HG03460 (cell line): Measurements from ENCODE around the gene GMDS.

Source experiments
- ATAC-seq: cut with Tn5 transposase; IDR thresholded peaks from one replicate; pipeline ENCODE4 v1.9.1; 2021; ENCODE audit not compliant: unreplicated experiment

GMDS gene

DNA sequence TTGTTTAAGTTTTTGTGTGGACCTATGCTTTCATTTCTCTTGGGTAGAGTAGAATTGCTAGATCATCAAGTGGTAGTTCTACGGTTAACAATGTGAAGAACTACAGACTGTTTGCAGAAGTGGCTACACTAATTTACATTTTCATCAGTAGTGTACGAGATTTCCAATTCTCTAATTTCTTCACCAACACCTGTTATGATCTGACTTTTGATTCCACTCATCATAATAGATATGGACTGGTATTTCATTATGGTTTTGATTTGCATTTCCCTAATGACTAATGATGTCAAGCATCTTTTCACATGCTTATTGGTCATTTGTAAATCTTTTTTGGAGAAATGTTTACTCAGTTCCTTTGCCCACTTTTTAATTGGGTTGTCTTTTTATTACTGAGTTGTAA is 244.4 kb downstream of the GMDS start:
- ATAC-seq, result no peak

DNA sequence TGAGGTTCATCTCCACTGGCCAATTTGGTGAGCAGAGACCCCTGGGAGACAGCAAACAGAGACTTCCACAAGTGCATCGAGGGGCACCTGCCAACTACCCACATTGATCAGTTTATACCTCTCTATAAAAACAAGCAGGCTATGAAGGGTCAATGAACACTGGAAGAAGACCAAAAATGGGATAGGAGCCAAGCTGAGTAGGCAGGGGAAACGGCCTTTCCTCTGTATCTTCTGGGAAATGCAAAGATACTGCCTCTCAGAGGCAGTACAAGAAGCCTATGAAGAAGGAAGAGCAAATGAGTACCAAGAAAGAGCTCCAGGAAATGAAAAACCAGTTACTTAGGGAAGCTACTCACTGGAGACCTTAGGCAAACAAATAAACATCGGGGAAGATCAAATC is 247.7 kb downstream of the GMDS start:
- ATAC-seq, result no peak

DNA sequence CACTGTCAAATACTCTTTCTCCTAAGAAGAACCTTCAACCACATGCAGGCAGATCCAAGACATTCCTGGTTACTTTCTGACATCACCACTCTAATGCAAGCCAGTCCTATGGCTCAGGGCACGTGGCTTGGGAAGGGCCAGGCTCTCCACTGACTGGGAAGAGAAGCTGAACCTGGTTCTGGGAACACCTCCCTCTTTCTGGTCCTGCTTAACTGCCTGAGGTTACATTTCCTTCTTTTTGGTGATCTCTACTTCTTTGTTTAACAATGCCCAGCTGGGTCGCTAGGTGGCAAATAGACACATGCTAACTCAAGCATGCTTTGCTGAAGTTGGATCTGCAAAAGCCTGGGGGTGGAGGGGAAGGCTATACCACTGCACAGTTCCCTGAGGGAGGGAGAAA is 249.8 kb downstream of the GMDS start:
- ATAC-seq, result no peak

DNA sequence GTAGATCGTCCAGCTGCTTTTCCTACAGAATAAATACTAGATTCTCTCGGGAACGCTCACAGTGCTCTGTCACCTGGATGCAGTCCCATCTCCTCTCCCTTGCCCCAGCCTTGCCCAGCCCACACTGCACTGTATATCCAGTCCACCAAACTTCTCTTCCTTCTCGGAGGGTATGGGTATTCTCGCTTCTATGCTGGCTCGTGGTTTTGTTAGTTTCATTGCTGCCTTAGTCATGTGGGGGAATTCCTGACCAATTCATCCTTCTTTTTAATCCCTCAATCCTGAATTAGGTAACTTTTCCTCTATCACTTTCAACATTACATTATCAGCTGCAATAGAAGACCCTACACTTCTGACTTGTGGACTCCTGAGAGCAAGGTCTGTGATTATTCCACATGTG is 252.4 kb downstream of the GMDS start:
- ATAC-seq, result no peak

DNA sequence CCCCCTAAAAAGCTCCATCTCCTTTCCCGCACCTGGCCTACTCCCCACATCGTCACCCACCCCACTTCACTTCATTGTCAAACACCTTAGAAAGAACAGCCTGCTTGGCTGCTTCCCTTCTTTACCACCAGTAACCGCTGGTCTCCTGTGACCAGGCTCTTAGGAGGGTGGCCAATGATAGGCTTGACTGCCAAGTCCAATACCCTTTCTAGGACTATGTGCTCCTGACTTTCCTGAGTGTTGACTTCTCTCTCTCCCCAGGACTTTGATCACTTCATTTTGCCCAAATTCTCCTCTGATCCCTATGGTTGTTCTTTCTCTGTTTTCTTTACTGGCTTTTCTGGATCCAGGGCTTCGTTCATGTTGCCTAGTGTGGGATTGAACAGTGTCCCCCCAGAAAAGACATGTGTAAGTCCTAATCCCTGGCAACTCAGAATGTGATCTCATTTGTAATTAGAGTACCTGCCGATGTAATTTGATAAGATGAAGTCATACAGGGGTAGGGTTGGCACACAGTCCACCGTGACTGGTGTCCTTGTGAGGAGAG is 254.0 kb downstream of the GMDS start:
- no peak for ATAC-seq

DNA sequence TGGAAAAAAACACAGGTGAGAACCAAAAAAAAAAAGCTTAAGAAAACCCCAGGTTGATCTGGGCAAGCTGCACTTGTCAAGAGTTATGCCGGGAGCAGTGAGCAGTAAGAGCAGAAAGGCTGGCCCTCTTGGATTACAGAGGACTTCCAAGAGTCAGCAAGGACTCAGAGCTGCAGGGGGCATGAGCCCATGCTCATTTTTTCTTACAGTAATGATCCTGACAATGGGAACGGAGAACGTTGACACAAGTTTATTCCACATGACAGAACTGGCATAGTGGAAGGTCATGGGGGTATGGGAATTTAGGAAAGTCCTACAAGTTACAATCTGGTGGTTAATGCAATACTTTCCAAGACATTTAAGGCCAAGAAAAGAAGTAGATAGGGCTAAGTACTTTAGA is 256.6 kb downstream of the GMDS start:
- ATAC-seq, result no peak

DNA sequence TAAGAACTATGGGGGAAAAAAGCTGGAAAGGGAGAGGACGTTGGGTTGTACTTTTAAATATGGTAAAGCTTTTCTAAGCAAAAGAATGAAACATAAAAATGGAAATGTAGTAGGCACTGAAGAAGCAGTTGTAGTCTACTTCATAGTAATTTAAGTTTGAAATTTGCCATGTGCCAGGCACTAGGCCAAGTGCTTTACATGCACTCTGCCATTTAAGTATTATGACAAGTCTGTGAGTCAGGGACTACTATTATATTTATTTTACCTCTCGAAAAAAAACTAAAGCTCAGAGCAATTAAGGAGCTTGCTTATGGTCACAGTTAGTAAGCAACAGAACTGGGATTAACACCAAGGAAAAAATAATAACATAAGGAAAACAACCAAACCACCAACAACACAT is 257.8 kb downstream of the GMDS start:
- no peak for ATAC-seq

DNA sequence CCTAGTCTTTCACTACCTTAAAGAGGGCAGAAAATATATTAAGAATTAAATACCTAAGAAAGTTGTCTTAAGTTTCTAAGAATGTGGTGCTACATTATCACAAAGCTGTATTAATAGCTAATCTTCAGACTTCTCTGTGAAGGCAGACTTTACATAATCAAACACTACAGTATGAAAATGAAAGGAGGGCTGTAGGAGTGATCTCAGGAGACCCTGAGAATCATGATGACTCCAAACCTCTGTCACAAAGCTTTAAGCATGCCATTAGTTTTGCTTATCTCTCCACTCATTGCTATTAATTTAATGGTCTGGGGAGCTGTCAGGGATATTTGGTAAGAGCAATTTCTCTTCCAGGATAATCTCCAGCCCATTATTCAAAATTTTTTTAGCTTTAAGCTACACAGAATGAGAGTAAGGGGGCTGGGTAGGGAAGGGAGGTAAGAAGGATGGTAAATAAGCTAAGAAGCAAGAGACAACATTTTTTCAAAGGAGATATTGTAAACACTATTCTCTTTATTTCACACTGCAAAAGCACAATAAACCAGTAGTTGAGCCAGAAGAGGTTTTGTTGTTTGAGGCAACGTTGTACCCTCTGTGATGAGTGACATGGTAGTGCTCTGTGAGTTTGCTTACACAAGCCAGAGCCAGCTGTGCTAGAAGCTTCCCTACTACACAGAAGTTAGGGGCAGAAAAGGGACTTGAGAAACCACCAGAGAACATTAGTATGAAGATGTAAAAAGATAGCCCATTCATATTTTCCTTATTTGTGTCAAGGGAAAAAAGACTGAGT is 258.8 kb downstream of the GMDS start:
- no peak for ATAC-seq

DNA sequence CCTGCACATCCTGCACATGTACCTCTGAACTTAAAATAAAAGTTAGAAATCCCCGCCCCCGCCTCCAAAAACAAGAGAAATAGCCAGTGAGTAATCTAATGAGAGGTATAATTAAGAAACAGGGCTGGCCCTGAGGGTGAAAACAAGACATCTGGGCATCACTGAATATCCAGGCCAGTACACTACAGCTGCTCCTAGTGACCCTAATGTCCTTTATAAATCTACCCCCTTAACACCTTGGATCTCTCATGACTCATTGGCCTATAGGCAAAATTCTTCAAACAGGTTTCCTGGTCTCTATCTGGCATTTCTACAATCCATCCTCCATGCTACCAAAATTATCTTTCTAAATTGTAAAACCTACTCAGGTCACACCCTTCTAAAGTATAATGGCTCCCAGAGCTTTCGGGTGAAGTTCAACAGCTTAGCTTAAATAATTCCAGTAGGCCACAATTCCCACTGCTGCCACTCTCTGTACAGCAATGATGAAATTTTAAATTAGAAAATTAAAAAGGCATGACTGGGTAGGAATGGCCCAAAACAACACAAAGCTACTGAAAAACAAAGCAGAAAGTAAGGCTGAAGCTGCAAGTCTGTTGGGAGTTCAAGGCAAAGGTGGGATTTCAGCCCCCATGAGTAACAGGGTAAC is 260.9 kb downstream of the GMDS start:
- no peak for ATAC-seq

DNA sequence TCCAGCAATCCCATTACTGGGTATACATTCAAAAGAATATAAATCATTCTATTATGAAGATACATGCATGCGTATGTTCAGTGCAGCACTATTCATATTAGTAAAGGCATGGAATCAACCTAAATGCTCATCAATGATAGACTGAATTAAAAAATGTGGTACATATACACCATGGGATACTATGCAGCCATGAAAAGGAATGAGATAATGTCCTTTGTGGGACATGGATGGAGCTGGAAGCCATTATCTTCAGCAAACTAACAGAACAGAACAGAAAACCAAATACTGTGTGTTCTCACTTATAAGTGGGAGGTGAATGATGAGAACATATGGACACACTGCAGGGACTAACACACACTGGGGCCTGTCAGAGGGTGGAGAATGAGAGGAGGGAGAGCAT is 261.6 kb downstream of the GMDS start:
- no peak for ATAC-seq

DNA sequence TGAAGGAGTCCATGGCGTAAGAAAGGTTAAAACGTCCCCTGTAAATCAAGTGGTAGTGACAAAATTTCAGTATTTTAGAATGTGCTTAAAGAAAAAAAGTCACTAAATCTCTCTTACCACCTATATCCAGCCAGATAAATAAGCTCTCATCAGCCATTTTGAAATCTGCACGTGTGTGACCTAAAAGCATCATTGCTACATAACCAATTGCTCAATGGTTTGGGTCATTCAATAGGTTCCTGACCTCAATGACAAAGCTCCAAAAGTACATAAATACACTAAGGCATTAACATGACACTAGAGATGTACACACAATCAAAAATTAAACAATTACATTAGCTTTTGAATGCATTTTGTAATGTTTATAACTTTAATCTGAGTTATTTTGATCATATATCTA is 272.4 kb downstream of the GMDS start:
- no peak for ATAC-seq

DNA sequence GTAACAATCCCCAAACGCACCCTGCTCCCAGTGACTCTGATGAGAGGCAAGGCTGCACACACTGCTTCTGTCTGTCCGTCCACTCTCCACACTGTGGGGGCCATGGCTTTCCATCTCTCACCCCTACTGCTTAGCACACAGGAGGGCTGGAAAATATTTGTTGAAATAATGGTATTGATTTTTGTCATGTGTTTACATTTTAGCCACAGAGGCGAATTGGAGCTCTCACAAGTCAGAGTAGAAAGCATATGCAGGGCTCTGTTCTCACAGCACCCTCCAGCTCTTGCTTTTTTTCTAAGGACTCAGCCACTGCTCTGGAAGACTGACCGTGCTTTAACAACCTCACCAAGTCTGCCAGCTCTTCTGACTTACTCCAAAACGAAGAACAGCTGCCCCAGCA is 273.8 kb downstream of the GMDS start:
- no peak for ATAC-seq

DNA sequence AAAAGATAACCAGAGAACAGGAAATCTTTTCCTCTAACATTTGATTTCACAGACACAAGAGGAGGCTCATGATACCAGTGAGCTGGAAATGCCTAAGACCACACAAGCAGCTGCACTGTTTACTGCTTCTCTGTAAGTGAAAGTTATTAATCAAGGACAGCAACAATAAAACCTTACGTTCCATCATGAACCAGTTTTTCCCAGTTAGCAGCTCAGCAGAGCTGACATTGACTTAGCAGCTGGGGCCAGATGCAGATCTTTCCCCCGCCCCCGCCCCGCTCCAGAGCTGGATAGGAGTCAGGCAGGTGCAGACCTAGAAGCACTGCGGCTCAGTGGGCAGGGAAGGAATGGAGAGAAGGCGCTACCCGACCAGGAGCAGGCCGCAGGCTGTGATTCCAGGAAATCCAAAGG is 275.2 kb downstream of the GMDS start:
- ATAC-seq, result no peak

DNA sequence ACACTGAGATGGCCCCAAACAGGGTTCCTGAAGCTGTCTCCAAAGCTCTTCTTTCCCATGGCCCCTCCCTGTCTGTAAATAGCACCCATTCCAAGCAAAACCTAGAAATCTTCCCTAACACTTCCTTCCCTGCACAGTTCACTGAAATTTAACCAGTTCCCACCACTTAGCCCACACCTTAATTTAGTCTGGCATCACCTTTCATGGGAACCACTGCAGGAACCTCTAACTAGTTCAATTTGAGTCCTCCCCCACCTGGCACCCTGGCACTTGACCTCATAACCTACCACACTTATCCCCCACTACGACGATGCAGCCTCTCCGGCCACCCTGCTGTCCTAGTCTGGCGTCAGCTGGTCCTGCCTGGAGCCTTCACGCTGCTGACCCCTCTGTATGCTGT is 278.7 kb downstream of the GMDS start:
- no peak for ATAC-seq

DNA sequence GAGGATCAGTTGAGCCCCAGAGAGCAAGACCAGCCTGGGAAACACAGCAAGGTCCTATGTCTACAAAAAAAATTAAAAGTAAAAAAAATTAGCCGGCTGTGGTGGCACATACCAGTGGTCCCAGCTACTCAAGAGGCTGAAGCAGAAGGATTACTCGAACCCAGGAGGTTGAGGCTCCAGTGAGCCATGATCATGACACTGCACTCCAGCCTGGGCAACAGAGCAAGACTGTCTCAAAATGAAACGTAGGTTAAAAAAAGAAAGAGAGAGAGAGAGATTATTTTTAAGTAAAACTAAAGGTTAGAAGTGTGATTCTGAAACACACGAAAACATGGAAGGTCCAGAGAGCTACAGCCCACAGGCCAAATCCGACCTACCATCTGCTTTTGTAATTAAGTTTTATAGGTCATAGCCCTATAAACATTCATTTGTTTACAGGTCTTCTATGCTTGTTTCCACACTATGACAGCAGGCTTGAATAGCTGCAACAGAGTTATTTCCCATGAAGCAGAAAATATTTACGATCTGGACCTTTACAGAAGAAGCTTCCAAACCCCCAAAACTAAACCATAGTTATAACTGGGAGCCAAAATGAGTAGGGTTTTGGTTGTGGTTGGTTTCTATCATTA is 279.7 kb downstream of the GMDS start:
- ATAC-seq, result no peak

DNA sequence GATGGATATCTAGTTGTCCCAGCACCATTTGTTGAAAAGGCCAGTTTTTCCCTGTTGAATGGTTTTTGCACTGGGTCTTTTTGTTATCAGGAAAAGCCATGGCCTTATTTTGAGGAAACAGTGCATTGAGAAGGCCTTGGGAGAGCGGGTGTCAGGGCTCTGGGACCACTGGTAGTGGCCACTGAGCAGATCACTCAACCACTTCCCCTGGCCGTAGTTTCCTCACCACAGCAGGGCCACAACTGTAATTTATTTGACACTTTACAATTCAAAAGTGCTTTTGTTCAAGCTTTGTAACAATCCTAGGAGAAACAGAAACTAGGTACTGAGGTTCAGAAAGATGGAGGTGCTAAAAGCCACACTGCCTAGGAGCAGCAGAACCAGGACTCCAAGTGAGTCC is 281.8 kb downstream of the GMDS start:
- ATAC-seq, result no peak

DNA sequence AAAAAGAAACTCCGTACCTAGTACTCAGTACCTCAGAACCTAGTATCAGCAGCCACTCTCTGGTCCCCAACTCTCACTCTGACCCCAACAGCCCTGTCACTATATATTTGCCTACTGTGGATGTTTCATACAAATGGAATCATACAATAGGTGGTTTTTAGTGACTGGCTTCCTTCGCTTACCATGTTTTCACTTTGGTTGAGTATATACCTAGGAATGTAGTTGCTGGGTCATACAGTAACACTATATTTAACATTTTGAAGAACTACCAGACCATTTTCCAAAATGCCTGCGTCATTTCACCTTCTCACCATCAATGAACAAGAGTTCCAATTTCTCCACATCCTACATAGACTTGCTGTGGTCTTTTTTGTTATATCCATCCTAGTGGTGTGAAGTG is 283.2 kb downstream of the GMDS start:
- ATAC-seq, result no peak

DNA sequence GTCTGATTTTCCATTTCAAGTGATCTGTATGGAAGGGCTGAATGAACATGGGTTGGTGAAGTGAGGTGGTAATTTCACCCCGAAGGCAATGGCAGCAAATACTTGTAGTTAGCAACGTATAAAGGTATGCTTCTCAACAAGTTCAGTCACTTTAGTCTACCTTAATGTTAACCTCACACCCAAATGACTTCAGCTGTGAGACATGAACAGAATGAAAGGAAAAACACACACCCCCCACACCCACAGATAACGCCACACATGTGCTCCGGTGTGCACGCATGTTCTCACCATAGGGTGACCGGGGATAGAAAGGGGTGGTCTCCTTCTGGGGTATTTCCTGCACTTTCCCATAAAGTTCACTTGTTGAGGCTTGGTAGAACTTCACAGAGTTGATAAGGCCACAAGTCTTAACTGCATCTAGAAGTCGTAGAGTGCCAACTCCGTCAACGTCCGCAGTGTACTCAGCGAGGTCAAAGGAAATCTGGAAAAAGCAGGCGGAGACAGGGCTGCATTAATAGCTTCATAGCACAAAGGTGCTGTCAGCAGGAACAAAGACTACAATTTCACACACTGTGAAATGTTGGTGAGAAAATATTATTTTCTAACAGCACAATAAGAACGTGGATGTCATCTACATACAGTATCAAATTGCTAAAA is 284.8 kb downstream of the GMDS start:
- no peak for ATAC-seq

DNA sequence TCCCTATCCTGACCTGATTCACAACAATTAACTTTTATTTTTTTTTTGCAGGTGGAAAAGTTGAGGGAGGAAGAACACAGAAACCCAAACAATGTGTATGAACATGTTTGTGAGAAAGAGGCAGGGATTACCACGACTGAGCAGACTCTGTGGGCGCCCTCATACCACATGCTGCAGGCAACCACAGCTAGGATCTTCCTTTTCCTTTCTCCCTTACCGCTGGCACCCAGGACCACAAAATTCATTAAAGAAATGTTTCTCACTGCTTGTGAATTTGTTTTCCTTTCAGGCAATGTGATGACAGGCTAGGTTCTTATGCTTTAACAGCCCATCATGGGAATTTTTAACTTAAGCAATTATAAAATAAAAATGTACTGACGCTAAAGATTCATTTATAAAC is 287.1 kb downstream of the GMDS start:
- no peak for ATAC-seq

DNA sequence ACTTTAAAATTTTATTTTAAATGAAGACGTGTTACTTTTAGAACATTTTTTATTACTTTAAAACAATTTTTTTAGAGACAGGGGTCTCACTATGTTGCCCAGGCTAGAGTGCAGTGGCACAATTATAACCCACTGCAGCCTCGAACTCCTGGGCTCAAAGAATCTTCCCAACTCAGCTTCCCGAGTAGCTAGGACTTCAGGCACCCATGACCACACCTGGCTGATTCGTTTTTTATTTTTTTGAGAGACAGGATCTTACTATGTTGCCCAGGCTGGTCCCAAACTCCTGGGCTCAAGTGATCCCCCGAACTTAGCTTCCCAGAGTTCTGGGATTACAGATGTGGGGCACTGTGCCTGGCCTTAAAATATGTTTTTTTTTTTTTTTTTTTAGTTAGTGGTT is 287.7 kb downstream of the GMDS start:
- no peak for ATAC-seq

DNA sequence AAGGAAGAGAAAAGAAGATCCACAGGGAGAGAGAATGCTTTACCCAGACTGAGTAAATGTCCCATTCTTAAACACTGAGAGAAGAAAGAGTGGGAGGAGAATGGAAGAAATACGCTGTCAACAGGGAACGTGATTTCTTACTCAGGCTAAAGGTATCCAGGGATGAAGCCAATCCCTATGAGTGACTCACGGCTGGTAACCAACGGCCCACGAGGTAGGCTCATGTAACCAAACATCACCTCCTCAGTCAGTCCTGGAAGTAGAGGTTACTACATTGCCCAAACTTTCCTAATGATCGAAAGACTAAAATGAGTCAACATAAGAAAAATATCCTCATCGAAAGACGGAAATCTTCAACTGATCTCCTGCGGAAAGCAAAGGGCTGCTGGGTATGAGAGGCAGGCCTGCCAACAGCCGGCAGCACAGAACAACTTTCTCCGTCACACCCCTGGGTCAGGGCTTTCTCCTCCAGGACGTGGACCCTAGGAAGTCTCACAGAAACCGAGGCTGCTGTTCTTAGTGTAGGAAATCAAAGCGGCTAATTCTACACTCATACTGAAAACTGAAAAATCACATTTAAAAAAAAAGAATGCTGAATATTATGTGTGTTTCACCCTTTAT is 292.6 kb downstream of the GMDS start:
- ATAC-seq, result no peak
